ENCODE measurements around the gene CDC42BPB. TPM values are rescaled to one million over a fixed set of nuclear protein-coding genes. Genes with fewer than 3 reads are reported as not detected.

CDC42BPB gene
- total RNA-seq, 1 donor from 2014 or later, result 103 TPM

DNA sequence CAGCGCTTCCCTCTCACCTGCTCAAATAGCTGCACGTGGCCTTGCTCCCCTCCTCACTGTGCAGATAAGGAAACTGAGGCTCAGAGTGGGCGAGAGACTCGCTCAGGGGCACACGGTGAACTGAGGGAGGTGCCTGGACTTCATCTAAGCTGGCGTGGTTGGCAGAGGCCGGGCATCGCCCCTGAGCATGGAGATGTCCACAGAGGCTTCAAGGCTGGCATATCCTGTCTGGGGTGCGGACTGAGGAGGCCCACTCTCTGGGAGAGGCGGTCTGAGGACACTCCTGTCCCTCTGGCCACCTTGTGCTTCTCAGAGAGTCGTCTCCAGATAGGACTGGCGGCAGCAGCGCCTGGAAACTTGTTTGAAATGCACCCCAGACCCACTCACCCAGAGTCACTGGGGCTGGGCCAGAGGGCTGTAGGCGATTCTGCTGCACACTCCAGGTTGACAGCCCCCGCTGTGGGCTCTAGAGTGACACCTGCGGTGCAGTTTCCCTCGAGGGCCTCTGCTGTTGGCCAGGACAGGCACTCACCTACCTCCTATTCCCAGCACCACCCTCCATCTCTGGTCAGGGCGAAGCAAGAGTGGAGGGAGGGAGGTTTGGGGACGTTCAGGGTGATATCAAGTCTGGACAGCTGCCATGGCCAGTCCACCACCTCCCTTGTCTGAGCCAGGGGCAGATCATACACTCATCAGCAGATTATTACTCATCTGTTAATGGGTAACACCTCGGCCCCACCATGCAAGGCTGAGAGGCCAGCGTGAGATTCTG, 15.4 kb upstream of the CDC42BPB start:
- H3K27me3 Mint-ChIP-seq (ENCODE audit: low read depth), result no peaks in the 10 kb centered on the region
- DNase-seq (ENCODE audit: low spot score in 2 of 2, unreplicated experiment in 2 of 2), result no peak
- H3K36me3 Mint-ChIP-seq, result no peaks in the 10 kb centered on the region
- H3K9me3 Mint-ChIP-seq, result no peaks in the 10 kb centered on the region
- TF ChIP-seq CTCF (IDR thresholded peaks at IDR 0.05; ENCODE audit: unreplicated experiment), result no peak
- no peak overlapping the region for H3K27ac Mint-ChIP-seq
- H3K4me3 Mint-ChIP-seq, result no peak overlapping the region
- no peaks in the 10 kb centered on the region for H3K4me1 Mint-ChIP-seq

GRCh38 chr14:103071544-103072251, 14.3 kb upstream of the CDC42BPB start:
- Mint-ChIP-seq H3K27me3 (ENCODE audit: low read depth) (no peaks in the 10 kb centered on the region), H3K9me3 (no peaks in the 10 kb centered on the region), H3K27ac (no peak overlapping the region), H3K4me1 (no peaks in the 10 kb centered on the region), H3K4me3 (no peak overlapping the region), H3K36me3 (no peaks in the 10 kb centered on the region)
- TF ChIP-seq CTCF (IDR thresholded peaks at IDR 0.05; ENCODE audit: unreplicated experiment), result no peak
- DNase-seq (ENCODE audit: low spot score in 2 of 2, unreplicated experiment in 2 of 2), result no peak

DNA sequence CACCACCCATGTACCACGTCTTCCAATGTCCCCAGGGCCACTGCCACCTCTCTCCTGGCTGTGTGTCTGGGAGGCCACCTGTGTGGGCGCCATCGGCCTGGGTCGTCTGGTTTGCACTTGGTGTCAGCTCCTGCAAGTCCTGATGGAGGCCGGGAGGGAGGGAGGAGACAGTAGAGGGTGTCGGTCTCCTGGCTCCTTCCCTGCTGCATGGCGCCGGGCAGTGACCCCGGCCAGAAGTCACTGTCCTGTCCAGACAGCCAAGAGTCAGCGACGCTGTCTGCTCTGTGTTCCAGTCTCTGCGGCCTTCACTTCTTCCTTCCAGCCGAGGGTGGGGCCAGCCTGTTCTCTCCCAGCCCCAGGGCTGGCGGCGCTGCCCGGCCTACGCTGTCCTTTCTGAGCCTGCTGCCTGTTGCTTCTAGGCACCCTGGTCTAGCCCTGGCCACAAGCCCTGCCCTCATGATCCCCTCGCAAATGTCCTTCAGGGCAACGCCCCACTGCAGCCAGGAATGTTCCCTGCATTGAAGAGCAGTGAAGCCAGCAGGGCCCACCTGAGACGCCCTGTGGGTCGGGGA, 13.7 kb upstream of the CDC42BPB start:
- Mint-ChIP-seq H3K9me3 (no peaks in the 10 kb centered on the region), H3K27me3 (ENCODE audit: low read depth) (no peaks in the 10 kb centered on the region), H3K36me3 (no peaks in the 10 kb centered on the region), H3K4me3 (no peak overlapping the region), H3K4me1 (no peaks in the 10 kb centered on the region), H3K27ac (no peak overlapping the region)
- TF ChIP-seq CTCF (IDR thresholded peaks at IDR 0.05; ENCODE audit: unreplicated experiment), result no peak
- no peak for DNase-seq (ENCODE audit: low spot score in 2 of 2, unreplicated experiment in 2 of 2)

DNA sequence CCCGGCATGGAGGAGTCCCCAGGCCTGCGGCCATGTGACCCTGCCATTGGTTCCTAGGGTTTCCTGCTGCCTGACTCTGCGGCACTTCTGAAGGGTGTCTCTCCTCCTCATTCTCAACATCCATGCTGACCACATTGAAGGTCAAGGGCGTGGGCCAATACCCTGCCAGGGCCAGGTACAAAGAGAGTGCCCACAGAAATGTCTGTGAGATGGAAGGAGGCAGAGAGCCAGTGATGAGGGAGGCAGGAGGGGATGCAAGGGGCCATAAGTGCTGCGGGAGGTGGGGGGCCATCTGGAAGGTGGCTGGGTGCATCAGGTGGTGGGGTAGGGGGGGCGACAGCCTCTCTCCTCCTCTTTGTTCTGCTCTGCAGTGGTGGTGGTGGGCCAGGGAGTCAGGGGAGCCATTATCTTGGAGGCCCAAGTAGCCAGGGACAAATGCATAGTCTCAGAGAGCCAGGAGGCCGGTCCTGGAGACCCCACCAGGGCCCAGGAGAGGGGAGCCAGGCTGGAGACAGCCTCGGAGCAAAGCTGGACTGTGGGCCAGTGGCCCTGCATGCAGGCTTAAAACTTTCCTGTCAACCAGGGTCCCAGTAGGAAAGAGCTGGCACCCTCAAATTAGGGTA, 13.0 kb upstream of the CDC42BPB start:
- no peak for DNase-seq (ENCODE audit: low spot score in 2 of 2, unreplicated experiment in 2 of 2)
- no peaks in the 10 kb centered on the region for H3K27me3 Mint-ChIP-seq (ENCODE audit: low read depth)
- no peaks in the 10 kb centered on the region for H3K4me1 Mint-ChIP-seq
- no peak for TF ChIP-seq CTCF (IDR thresholded peaks at IDR 0.05; ENCODE audit: unreplicated experiment)
- H3K4me3 Mint-ChIP-seq, result no peak overlapping the region
- H3K9me3 Mint-ChIP-seq, result no peaks in the 10 kb centered on the region
- no peak overlapping the region for H3K27ac Mint-ChIP-seq
- H3K36me3 Mint-ChIP-seq, result no peaks in the 10 kb centered on the region

- no peak for TF ChIP-seq CTCF (IDR thresholded peaks at IDR 0.05; ENCODE audit: unreplicated experiment)
- H3K4me3 Mint-ChIP-seq, result no peak overlapping the region
Measured at GRCh38 chr14:103068351-103069073, 11.2 kb upstream of the CDC42BPB start.

More at GRCh38 chr14:103068351-103069073, 11.2 kb upstream of the CDC42BPB start:
- Mint-ChIP-seq H3K27ac (no peak overlapping the region), H3K4me1 (no peaks in the 10 kb centered on the region), H3K9me3 (peaks cover 3% of the 10 kb centered on the region), H3K27me3 (ENCODE audit: low read depth) (no peaks in the 10 kb centered on the region), H3K36me3 (peaks cover 2% of the 10 kb centered on the region)
- no peak for DNase-seq (ENCODE audit: low spot score in 2 of 2, unreplicated experiment in 2 of 2)

All from mesothelial cell of epicardium (in vitro differentiated cells).